ENCODE measurements around the gene FAU. TPM values are rescaled to one million over a fixed set of nuclear protein-coding genes. Genes with fewer than 3 reads are reported as not detected.
A peak's percentile ranks its signal among the peaks of the same experiment; 100 is the strongest.

The FAU gene
- total RNA-seq, 1 donor from 2014 or later: 754 TPM

GRCh38 chr11:65127473-65128181 is 5.7 kb upstream of the FAU start:
- H3K4me3 ChIP-seq: no peak overlapping the region
- no peak for DNase-seq
- H3K9me3 ChIP-seq: no peaks in the 10 kb centered on the region
- H3K36me3 ChIP-seq: peaks cover 85% of the 10 kb centered on the region
- no peak overlapping the region for H3K27ac ChIP-seq
- intact Hi-C loops (cut with DNase I): no loop called here
- ATAC-seq: no peak
- H3K27me3 ChIP-seq: no peaks in the 10 kb centered on the region
- H3K4me1 ChIP-seq: peaks cover 12% of the 10 kb centered on the region
- TF ChIP-seq, protein P1, sequence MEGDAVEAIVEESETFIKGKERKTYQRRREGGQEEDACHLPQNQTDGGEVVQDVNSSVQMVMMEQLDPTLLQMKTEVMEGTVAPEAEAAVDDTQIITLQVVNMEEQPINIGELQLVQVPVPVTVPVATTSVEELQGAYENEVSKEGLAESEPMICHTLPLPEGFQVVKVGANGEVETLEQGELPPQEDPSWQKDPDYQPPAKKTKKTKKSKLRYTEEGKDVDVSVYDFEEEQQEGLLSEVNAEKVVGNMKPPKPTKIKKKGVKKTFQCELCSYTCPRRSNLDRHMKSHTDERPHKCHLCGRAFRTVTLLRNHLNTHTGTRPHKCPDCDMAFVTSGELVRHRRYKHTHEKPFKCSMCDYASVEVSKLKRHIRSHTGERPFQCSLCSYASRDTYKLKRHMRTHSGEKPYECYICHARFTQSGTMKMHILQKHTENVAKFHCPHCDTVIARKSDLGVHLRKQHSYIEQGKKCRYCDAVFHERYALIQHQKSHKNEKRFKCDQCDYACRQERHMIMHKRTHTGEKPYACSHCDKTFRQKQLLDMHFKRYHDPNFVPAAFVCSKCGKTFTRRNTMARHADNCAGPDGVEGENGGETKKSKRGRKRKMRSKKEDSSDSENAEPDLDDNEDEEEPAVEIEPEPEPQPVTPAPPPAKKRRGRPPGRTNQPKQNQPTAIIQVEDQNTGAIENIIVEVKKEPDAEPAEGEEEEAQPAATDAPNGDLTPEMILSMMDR (IDR thresholded peaks at IDR 0.05): no peak

- Histone ChIP-seq H3K27ac (no peak overlapping the region), H3K36me3 (peaks cover 76% of the 10 kb centered on the region), H3K4me1 (peaks cover 6% of the 10 kb centered on the region), H3K9me3 (no peaks in the 10 kb centered on the region), H3K27me3 (no peaks in the 10 kb centered on the region), H3K4me3 (no peak overlapping the region)
- TF ChIP-seq, protein P1 (IDR thresholded peaks at IDR 0.05): no peak
- ATAC-seq: no peak
- intact Hi-C loops (cut with DNase I): no loop called here
- no peak for DNase-seq
These were observed 4.8 kb upstream of the FAU start for GRCh38 chr11:65126624-65127274.

DNA sequence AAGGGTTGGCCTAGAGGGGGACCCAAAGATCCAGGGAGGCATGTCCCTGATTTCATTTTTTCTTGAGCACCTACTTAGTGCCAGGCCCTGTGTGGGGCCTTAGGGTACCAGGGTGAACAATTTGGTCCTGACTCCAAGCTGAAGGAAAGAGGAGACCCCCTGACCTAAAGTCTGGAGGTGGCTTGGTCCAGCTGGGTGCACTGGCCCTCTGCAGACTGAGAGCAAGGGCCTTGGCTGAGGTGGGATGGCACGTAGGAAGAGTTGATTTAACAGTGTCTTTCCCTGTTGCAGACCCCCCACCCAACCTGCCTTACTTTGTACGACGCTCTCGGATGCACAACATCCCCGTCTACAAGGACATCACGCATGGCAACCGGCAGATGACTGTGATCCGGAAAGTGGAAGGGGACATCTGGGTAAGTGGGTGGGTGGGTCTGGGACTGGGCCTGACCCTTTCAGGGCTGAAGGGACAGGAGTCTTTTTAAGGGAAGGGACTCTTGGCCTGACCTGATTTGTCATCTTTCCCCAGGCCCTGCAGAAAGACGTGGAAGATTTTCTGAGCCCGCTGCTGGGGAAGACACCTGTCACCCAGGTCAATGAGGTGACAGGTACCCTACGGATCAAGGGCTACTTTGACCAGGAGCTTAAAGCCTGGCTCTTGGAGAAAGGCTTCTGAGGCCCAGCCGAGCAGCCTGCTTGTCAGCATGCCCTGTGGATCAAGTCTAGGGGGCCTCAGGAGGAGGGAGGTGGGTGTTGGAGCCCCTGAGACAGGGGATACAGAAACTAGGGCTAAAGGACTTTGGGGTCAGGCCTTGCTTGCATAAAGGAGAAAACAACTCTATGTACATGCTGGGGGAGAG is 3.5 kb upstream of the FAU start:
- intact Hi-C loops (cut with DNase I): no loop called here

DNA sequence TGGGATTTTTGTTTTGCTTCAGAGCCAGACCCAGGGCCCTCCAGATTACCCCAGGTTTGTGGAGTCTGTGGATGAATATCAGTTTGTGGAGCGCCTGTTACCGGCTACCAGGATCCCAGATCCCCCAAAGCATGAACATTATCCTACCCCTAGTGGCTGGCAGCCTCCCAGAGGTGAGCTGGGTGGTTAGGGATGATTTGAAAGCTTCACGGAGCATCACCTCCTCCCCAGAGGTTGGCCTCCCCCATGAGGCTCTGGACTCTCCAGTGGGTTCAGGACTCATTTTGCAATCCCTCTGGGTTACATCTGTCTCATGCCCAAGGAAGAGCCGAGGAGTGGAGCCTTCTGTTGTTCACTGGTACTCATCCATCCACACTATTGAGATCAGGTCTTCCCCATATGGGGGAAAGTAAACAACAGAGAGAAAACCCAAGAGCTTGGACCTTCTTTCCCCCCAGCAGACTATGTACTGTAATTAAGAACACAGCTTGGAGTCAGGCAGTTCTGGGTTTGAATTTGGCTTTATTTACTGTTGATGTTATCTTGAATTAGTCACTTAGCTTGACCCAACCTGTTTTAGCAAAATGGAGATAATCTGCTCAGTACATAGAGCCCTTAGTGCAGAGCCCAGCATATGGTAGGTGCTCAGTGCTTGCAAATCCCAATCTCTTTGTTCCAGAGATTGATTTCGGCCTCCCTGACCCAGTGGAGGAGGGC is 2.7 kb upstream of the FAU start:
- Histone ChIP-seq H3K4me1 (peaks cover 16% of the 10 kb centered on the region), H3K36me3 (peaks cover 72% of the 10 kb centered on the region), H3K4me3 (no peak overlapping the region), H3K27ac (no peak overlapping the region), H3K27me3 (no peaks in the 10 kb centered on the region), H3K9me3 (no peaks in the 10 kb centered on the region)
- intact Hi-C loops (cut with DNase I): no loop called here
- ATAC-seq: no peak
- TF ChIP-seq, protein P1 (IDR thresholded peaks at IDR 0.05): no peak
- peak; percentile 6 for DNase-seq

More for the DNA sequence above, 3.5 kb upstream of the FAU start:
- peaks cover 72% of the 10 kb centered on the region for H3K36me3 ChIP-seq
- H3K27me3 ChIP-seq: no peaks in the 10 kb centered on the region
- H3K9me3 ChIP-seq: no peaks in the 10 kb centered on the region
- no peak overlapping the region for H3K4me3 ChIP-seq
- H3K4me1 ChIP-seq: peaks cover 16% of the 10 kb centered on the region
- TF ChIP-seq, protein P1 (IDR thresholded peaks at IDR 0.05): no peak
- DNase-seq (peak; percentile 9), ATAC-seq (no peak)
- no peak overlapping the region for H3K27ac ChIP-seq

GRCh38 chr11:65121447-65121864 is 478 bp downstream of the FAU start:
- TF ChIP-seq, protein P1 (IDR thresholded peaks at IDR 0.05): no peak
- Histone ChIP-seq H3K4me1 (peaks cover 25% of the 10 kb centered on the region), H3K4me3 (peak overlapping the region; percentile 97), H3K36me3 (peaks cover 57% of the 10 kb centered on the region), H3K27me3 (no peaks in the 10 kb centered on the region), H3K9me3 (no peaks in the 10 kb centered on the region), H3K27ac (peak overlapping the region; percentile 93)
- ATAC-seq (no peak), DNase-seq (peak; percentile 72)
- intact Hi-C loops (cut with DNase I): no loop called here

Measured in upper lobe of right lung (tissue), 1 donor.